Measurements from ENCODE around the gene RIIAD1. TPM values are rescaled to one million over a fixed set of nuclear protein-coding genes. Genes with fewer than 3 reads are reported as not detected.
A peak's percentile ranks its signal among the peaks of the same experiment; 100 is the strongest.
"Not testable (repeated sequence)": the region's sequence is repeated elsewhere in the genome, so short reads cannot be mapped to it uniquely, and the experiment has no call there.

The RIIAD1 gene
- total and polyA plus RNA-seq, 8 donors: 0.39 to 4.0 (median 1.7) TPM; not detected in 1

GRCh38 chr1:151733126-151733525, 11.8 kb downstream of the RIIAD1 start:
- peaks cover 0 to 11% of the 10 kb centered on the region in 2 donors for H3K27me3 ChIP-seq
- no peak overlapping the region for H3K4me3 ChIP-seq
- H3K36me3 ChIP-seq: no peaks in the 10 kb centered on the region
- DNase-seq: no peak
- H3K4me1 ChIP-seq: no peaks in the 10 kb centered on the region
- H3K9me3 ChIP-seq: peaks cover 0 to 8% of the 10 kb centered on the region in 2 donors
- intact Hi-C loops (cut with DNase I): no loop called here
- no peak overlapping the region for H3K27ac ChIP-seq
- TF ChIP-seq, protein P1, sequence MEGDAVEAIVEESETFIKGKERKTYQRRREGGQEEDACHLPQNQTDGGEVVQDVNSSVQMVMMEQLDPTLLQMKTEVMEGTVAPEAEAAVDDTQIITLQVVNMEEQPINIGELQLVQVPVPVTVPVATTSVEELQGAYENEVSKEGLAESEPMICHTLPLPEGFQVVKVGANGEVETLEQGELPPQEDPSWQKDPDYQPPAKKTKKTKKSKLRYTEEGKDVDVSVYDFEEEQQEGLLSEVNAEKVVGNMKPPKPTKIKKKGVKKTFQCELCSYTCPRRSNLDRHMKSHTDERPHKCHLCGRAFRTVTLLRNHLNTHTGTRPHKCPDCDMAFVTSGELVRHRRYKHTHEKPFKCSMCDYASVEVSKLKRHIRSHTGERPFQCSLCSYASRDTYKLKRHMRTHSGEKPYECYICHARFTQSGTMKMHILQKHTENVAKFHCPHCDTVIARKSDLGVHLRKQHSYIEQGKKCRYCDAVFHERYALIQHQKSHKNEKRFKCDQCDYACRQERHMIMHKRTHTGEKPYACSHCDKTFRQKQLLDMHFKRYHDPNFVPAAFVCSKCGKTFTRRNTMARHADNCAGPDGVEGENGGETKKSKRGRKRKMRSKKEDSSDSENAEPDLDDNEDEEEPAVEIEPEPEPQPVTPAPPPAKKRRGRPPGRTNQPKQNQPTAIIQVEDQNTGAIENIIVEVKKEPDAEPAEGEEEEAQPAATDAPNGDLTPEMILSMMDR (IDR thresholded peaks at IDR 0.05): no peak
- no peak for ATAC-seq

DNA sequence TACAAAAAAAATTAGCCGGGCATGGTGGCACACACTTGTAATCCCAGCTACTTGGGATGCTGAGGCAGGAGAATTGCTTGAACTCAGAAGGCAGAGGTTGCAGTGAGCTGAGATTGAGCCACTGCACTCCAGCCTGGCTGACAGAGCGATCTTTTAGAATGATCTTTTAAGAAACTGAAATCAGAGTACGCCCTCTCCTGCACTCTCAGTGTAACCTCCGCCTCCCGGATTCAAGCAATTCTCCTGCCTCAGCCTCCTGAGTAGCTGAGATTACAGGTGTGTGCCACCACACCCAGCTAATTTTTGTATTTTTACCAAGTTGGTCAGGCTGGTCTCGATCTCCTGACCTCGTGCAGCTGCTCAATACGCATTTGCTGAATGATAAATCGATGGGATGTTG, 12.7 kb downstream of the RIIAD1 start:
- H3K9me3 ChIP-seq; H3K4me3 ChIP-seq; H3K4me1 ChIP-seq; H3K27ac ChIP-seq; H3K36me3 ChIP-seq; DNase-seq; H3K27me3 ChIP-seq; ATAC-seq; intact Hi-C loops (cut with DNase I): not testable (repeated sequence)

- Histone ChIP-seq H3K36me3 (no peaks in the 10 kb centered on the region), H3K4me3 (no peak overlapping the region), H3K27me3 (peaks cover 0 to 2% of the 10 kb centered on the region in 2 donors), H3K9me3 (peaks cover 0 to 8% of the 10 kb centered on the region in 2 donors), H3K27ac (no peak overlapping the region), H3K4me1 (peaks cover 0 to 5% of the 10 kb centered on the region in 2 donors)
- no peak for DNase-seq
- no peak for ATAC-seq
- intact Hi-C loops (cut with DNase I): no loop called here
- TF ChIP-seq, protein P1 (IDR thresholded peaks at IDR 0.05): no peak
These were observed 15.7 kb downstream of the RIIAD1 start for GRCh38 chr1:151737026-151737425.

DNA sequence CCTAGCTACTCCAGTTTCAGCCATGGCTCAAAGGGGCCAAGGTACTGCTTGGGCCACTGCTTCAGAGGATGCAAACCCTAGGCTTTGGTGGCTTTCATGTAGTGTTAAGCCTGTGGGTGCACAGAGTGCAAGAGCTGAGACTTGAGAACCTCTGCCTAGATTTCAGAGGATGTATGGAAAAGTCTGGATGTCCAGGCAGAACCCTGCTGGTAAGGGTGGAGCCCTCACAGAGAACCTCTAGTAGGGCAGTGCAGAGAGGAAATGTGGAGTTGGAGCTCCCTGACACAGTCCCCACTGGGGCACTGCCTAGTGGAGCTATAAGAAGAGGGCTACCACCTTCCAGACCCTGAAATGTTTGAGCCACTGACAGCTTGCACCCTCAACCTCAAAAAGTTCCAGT, 16.2 kb downstream of the RIIAD1 start:
- Histone ChIP-seq H3K9me3 (peaks cover 0 to 8% of the 10 kb centered on the region in 2 donors), H3K36me3 (no peaks in the 10 kb centered on the region), H3K4me1 (peaks cover 0 to 5% of the 10 kb centered on the region in 2 donors), H3K27ac (no peak overlapping the region), H3K4me3 (no peak overlapping the region), H3K27me3 (no peaks in the 10 kb centered on the region)
- TF ChIP-seq, protein P1 (IDR thresholded peaks at IDR 0.05): no peak
- DNase-seq (no peak), ATAC-seq (no peak)
- intact Hi-C loops (cut with DNase I): no loop called here

GRCh38 chr1:151739590-151740355, 18.5 kb downstream of the RIIAD1 start:
- no peak for DNase-seq
- intact Hi-C loops (cut with DNase I): no loop called here
- peak; percentile 61 for ATAC-seq

More at GRCh38 chr1:151739590-151740355, 18.5 kb downstream of the RIIAD1 start:
- Histone ChIP-seq H3K9me3 (peaks cover 0 to 8% of the 10 kb centered on the region in 2 donors), H3K27me3 (no peaks in the 10 kb centered on the region), H3K36me3 (no peaks in the 10 kb centered on the region), H3K4me1 (peaks cover 0 to 5% of the 10 kb centered on the region in 2 donors), H3K4me3 (no peak overlapping the region), H3K27ac (no peak overlapping the region)
- TF ChIP-seq, protein P1 (IDR thresholded peaks at IDR 0.05): no peak
